GM21619 (cell line): ENCODE results near the gene NRARP.

Source experiments
- ATAC-seq: cut with Tn5 transposase; IDR thresholded peaks from one replicate; pipeline ENCODE4 v1.9.1; 2021; ENCODE audit not compliant: unreplicated experiment

The NRARP gene

DNA sequence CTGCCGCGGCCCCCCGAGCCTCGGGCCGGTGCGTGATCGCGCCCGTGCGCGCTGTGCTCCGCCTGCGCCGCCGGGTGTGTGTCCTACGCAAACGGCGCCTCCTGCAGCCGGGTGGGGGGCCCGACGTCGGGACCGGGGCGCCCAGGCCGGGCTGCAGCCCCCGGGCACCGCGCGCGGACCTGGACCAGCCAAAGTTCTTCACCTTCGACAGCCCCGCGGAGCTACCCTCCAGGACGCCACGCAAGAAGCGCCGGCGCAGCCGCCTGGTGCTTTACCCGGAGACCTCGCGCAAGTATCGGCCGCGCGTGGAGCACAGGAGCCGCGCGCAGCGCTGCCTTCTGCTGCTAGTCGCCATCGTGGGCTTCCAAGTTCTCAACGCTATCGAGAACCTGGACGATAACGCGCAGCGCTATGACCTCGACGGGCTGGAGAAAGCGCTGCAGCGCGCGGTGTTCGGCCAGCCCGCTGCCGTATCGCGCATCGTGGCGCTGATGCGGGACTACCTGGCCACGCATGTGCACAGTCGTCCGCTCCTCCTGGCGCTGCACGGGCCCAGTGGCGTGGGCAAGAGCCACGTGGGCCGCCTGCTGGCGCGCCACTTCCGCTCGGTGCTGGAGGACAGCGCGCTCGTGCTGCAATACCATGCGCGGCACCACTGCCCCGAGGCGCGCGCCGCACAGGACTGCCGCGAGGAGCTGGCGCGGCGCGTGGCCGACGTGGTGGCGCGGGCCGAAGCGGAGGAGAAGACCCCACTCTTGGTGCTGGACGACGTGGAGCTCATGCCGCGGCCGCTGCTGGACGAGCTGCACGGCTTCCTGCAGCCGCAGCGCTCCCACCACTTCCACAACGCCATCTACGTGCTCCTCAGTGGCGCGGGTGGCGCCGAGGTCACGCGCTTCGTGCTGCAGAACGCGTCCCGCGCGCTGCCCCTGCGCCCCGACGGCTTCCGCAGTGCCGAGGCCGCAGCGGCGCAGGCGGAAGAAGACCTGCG lies 23.1 kb downstream of the NRARP start:
- no peak for ATAC-seq

DNA sequence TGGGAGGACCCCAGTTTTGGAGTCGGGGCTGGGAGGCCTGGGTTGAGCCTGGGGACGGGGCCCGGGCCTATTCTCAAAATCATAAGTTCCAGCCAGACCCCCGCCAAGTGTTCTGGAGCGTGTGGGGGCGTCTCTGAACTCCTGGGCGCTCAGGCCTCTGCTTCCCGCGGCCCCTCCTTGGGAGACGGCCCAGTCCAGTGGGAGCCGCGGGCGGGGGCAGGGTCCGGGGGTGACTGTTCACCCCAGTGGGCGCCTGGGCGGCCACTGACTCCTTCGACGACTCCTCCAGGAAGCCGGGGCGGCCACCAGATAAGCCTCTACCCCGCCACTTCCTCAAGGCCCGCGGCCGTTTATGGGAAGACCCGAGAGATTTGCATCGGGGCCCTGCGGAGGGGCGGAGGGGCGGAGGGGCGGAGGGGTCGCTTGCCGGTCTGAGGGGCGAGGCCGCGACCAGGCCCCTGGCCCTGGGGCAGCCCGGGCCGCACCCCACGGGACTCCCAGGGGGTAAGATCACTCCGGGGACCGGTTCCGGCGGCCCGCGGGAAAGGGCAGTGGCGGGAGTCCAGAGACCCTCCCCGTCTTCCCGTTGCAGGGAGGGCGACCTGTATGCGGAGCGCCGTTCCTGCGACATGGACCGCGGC lies 23.9 kb downstream of the NRARP start:
- no peak for ATAC-seq

DNA sequence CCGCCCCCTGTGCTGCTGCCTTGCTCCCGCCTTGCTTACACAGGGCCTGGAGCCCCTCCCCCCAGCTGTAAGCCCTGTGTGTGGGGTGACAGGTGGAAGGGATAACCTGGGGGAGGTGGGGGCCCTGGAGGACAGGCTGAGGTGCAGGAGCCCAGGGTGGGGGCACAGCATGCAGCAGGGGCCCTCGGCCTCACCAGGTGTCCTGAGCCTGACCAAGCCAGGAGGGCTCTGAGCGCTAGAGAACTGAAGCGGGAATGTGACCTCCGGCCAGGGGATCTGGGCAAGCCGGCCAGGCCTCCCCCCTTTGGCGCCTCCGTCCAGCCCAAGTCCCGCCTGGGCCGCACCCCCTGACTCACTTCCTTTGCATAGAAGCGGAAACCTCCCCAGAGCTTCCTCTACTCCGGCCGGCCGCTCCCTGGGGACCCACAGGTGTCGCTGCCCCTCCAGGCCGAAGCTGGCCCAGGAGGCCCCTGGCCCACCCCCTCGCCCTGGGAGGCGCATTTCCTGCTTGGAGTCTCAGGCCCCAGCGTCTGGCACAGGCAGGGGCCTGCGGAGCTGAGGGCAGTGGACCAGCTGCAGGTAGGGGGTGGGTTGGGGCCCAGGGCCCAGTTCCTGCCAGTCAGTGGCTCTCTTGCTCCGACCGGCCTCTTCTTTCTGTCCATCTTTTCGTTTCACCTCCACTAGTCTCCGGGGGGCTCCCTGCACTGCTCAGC lies 24.6 kb downstream of the NRARP start, which contains the start of gene TOR4A:
TOR4A (plus strand) TSS at position 398 of the 713 bp plus-strand sequence. CDS start 964 bp downstream, outside the sequence.
- ATAC-seq = peak; percentile 76

DNA sequence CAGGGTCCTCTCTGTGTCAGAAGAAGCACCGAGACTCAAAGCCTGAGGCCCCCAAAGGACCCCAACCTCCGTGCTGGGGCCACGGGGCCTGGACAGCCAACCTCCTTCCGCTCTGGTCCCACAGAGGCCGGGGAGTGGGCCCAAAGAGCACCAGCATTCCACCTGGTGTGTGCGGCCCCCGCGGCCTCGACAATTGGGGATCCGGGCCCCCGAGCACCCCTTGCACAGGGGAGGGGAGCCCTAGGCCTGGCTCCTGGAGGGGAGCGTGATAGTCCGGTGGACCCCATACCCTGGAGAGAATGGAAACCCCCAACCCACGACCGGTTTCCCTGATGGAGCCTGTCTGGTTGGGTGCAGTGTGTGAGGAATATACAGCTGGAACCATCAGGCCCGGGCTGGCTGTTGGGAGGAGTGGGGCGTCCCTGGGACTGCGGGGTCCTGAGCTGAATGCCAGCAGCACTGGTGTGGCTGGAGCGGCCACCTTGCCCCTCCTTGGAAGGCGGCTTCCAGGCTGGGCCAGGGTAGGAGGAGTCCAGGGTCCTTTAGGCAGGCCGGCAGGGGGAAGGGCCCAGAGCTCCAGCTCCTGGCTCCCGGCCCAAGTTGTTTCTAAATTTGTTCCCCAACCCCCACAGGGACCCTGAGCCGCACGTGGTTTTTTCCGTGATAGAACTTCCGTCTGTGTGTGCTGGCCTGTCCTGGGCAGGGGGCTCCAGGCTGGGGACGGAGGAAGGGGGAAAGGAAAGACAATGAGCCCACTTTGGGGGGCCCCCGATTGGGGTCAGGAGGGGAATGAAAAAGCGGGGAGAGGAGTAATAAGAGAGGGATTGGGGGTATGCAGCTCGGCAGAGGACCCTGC lies 25.4 kb downstream of the NRARP start:
- ATAC-seq = no peak

DNA sequence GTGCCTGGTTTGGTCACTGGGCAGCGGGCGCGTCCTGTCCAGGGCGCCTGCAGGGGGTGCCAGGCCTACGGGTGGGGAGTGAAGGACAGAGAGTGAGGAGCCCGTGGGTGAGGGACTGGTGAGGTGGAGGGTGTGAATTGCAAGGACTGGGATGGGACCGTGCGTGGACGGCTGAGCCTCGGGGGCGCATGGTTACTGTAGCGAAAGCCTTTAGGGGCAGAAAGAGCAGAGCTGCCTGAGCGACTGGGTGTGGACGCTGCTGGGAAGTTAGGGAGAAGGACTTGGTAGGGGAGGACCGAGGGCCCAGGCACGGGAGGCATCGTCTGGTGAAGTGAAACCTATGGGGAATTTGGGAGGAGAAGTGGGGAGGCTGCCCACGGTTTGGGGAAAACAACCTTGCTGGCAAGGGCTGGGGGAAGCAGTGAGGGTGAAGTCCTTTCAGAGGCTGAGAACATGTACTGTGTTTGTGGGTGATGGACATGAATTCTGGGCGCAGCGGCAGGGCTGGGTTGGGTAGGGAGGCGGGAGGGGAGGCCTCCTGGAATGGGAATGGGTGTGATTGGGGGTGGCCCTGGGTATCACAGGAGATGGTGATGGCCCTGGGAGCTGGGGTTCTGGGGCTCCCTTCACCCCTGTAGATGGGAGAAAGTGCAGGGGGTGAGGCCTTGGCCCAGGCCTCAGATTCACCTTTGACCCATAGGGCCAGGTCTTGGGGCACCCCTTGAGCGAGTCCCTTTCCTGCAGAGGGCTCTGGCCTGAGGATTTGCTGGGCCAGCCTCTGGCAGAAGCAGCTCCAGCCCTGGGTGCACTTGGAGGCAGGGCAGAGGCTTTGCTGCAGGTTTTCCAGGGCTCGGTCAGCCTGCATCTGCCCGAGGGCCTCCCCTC lies 26.2 kb downstream of the NRARP start:
- ATAC-seq = no peak

DNA sequence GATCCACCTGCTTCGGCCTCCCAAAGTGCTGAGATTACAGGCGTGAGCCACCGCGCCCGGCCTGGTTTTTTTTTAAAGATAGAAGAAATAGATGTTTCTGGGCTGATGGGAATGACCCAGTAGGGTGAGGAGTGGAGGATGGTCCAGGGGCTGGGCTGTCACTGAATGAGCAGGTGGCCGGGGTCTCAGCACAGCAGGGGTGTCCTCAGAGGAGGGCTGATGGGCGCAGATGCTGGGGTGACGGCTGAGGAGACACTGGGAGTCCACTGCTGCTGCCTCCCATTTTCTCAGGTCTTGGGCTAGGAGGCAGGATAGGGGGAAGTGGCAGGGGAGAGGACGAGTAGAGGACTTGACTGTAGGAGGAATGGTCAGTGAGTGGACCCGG lies 26.9 kb downstream of the NRARP start:
- ATAC-seq = no peak

DNA sequence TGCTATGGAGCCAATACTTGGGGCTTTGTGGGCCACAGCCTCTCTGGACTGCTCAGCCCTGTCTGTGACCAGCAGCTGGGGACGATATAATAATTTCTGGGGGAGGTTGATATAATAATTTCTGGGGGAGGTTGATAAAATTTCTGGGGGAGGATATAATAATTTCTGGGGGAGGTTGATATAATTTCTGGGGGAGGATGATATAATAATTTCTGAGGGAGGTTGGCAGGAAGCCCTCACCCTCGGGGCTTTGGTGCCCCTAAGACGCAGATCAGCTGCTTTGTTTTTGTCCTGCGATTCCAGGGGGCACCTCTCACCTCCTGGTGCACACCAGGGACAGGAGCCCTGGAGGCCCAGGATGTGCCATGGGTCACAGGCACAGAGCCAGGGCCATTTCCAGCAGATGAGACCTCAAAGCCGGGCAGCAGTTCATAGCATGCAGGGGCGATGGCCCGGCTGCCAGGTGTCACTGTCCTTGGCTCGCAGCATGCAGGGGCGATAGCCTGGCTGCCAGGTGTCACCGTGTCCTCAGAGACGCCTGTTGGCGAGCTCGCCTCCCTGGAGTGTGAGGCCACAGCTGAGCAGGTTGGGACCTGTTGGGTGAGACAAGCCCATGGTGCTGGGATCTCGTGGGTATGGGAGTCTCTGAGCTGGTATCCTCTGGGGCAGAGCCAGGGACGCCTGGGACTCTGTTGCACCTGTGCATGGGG lies 28.3 kb downstream of the NRARP start:
- ATAC-seq = no peak

DNA sequence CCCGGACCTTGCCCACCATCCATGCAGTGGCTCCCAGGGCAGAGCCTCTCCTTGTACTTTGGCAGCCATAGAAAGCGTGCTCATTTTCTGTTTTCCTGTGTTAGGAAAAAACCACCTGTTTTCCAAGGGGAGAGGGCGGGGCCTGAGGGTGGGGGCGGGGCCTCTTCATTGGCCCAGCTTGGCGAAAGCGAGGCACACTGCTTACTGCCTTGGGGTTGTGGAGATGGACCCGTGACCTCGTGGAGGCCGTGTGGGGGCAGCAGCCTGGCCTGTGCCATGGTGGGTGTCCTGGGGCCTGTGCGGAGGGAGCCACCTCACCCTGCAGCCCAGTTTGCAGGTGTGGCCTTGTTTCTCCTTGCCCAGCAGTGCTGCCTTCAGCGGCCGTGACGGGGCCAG lies 29.0 kb downstream of the NRARP start:
- no peak for ATAC-seq

DNA sequence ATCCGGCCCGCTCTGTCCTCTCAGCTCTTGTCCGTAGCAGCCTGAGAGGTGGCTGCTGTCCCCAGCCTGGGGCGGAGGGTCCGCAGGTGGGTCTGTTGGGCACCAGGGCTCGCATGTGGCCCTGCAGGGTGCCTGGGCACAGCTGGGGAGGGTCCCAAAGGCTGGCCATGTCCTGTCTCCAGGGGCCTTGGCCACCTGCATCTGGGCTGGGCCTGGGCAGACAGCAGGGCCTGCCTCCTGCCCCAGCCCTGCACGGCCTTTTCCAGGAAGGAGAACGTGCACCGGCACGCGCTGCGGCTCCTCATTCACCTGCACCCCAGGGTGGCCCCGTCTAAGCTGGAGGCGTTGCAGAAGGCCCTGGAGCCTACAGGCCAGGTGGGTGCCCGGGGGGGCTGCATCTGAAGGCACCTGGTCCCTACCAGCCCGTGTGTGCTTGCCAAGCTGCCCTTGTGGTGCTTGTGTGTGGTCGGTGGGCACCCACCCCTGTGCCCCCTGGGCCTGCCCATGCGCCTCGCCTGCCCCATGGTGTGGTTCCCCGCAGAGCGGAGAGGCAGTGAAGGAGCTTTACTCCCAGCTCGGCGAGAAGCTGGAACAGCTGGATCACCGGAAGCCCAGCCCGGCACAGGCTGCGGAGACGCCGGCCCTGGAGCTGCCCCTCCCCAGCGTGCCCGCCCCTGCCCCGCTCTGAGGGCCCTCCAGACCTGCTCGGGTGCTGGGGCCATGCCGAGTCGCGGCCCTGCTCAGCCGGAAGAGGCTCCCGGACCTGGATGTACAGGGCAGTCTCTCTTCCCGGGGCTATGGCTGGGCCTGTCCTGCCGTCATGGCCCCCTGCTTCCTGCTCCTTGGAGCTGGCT lies 29.6 kb downstream of the NRARP start:
- ATAC-seq = no peak

DNA sequence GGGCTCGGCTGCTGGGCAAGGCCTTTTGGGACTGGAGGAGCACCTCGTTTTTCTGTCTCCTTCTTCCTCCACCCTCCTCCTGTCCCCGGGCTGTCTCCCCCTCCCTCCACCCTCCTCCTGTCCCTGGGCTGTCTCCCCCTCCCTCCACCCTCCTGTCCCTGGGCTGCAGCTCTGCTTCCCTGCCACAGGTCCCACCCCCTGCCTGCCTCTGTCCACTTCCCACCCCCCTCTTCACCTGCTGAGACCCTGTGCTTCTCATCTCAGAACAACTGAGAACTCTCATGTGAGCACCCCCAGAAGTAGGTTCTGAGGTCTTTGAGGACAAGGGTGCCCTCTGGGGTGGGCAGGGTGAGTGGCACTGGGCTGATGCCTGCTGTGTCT lies 30.4 kb downstream of the NRARP start:
- no peak for ATAC-seq

DNA sequence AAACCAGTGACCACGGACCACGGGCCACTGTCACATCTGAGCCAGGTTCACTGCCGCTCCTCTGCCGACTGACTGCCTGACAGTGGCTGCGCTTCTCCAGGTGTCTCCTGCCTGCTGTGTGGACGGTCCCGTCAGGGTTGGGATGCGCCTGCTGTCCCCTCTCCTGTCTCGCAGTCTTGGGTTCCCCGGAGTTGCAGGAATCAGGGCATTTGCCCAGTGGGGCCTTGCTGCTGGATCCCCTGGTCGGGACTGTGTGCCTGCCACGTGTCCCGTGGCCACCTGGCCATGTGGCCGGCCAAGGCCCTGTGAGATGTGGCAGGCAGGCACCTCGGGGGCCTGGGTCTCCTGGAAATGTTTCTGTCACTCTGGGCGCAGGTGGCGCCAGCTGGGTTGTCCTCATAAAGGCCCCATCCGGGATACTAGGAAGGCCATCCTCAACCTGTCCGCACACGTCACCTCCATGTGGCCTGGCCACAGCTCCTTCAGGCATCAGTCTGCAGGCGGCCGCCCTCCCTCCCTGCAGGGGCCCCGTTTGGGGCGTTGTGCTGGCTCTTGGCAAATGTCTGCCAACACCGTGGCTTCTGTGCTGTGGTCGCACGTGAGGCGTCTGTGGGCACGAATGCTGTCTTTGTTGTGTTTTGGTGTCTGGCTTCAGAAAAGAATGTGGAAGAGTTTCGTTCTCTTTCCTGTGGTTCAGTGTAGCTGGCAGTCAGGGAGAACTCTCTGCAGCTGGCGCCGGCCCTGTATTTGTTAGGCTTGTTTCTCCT lies 31.0 kb downstream of the NRARP start:
- ATAC-seq = no peak

DNA sequence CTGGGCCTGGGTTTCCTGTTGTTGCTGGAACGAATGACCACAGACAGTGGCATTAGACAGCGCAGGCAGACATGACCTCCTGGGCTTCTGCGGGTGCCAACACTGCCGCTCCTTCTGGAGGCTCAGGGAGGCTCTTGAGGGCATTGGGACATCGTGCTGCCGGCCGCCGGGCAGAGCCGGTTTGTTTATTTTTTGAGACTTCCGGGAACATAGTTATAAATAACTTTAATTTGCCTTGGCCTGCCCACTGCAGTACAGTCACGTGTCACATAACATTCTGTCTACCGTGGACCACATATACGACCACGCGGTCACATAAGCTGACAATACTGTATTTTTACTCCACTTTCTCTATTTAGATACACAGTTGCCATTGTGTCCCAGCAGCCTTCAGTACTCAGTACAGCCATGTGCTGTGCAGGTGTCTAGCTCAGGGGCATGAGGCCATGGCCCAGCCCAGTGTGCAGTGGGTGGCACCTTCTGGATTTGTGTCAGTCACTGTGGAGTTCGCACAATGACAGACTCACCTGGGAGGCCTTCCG lies 32.8 kb downstream of the NRARP start:
- ATAC-seq = no peak

DNA sequence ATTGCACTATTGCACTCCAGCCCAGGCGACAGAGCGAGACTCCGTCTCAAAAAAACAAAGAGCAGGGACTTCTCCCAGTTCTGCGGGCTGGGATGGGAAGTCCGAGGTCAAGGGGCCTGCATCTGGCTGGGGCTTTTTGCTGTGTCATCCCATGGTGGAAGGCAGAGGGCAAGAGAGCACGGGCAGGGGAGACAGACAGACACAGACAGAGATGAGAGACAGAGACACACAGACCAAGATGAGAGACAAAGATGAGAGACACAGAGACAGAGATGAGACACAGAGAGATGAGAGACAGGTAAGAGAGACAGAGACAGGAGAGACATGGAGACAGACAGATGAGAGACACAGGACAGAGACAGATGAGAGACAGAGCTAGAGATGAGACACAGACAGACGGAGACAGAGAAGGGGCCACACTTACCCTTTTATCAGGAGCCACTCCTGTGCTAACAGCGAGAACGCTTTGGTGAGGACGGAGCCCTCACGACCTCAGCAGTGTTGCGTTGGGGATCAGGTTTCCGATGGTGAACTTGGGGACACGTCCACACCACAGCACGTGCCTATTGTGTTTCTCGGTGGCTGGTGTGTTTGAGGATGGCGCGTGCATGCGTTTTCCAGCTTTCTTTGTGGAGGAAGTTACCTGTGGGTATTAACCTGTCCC lies 33.4 kb downstream of the NRARP start:
- ATAC-seq = no peak

DNA sequence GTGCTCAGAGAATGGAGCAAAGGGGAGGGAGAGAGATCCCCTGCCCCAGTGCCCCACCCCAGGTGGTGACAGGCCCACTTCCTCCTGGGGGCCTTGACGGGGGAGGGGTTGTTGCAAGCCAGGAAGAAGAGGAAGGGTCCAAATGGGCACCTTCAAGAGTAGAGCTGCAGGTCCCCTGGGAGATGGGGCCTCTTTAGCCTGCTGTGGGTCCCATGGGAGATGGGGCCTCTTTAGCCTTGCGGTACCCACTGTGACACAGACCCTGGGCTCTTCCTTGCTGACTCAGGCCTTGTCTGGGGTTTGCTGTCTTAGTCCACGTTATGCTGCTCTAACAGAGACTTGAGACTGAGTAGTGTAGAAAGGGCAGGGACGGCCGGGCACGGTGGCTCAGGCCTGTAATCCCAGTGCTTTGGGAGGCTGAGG lies 34.1 kb downstream of the NRARP start:
- no peak for ATAC-seq

DNA sequence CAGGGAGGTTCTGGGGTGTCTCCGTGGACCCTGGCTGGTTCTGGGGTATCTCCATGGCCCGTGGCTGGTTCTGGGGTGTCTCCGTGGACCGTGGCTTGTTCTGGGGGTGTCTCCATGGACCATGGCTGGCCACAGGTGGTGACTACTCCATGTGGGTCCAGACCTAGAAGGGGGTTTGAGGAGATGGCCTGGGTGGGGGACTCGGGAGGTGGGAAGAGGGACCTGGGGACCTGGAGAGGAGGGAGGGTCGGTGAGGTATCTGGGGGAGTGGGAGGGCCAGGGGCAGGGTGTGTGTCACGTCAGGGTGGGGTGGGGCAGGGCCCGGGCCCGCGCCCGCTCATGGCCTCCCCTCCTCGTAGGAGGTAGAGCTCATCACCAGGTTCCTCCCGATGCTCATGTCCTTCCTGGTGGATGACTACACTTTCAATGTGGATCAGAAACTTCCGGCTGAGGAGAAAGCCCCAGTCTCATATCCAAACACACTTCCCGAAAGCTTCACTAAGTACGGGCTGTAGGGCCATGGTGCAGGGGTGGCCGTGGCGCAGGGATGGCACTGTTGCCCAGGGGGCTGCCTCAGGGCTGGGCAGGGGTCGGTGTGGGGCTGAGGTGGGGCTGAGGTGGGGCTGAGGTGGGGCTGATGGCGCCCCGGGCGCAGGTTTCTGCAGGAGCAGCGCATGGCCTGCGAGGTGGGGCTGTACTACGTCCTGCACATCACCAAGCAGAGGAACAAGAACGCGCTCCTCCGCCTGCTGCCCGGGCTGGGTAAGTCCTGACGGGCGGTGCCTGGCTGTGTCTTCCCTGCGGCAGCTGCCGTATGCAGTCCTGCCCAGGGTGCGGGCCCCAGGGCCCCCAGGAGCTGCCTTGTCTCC lies 35.3 kb downstream of the NRARP start:
- no peak for ATAC-seq

DNA sequence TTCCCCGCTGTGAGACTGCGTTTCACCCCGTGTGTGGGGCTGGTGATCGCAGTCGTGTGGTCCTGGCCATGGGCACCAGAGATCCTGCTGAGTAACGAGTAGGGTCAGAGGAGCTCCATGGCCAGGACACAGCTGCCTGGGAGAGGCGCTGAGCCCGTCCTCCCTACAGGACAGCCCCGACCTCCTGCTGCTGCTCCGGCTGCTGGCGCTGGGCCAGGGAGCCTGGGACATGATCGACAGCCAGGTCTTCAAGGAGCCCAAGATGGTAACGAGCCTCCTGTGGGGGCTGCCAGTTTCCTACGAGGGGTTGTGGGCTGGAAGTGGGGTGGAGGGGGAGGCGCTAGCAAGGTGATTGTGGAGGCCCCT lies 35.9 kb downstream of the NRARP start:
- ATAC-seq = no peak
